Spleen (tissue), 11 donors: Measurements from ENCODE around the gene LNX2. TPM values are rescaled to one million over a fixed set of nuclear protein-coding genes. Genes with fewer than 3 reads are reported as not detected.

Source experiments
- DNase-seq: peaks from one replicate; pipeline ENCODE4 v3.0.0-alpha.2; 2020
- H3K27ac ChIP-seq, 8 donors: fragments of 200-600 bp; sonication (generic) in 7 of 8; 1 replicate in 4 of 8; 2 replicates in 4 of 8; pipeline versions ENCODE4 v1.5.0 to v1.8.0; 2016 to 2021; ENCODE audit warnings: inconsistent platforms in 4 of 8, mild to moderate bottlenecking in 4 of 8, moderate library complexity in 1 of 8
- H3K27me3 ChIP-seq, 7 donors: fragments of 200-600 bp; sonication (generic) in 6 of 7; replicated peaks in 1 of 7; 1 replicate in 4 of 7; 2 replicates in 3 of 7; pipeline versions ENCODE4 v1.5.0 to v1.8.0; 2016 to 2021; ENCODE audit warnings: inconsistent platforms in 3 of 7, mild to moderate bottlenecking in 1 of 7
- H3K36me3 ChIP-seq, 6 donors: fragments of 200-600 bp; sonication (generic) in 5 of 6; 1 replicate in 4 of 6; 2 replicates in 2 of 6; pipeline versions ENCODE4 v1.5.0 to v1.8.0; 2016 to 2021; ENCODE audit warnings: inconsistent platforms in 2 of 6
- H3K4me1 ChIP-seq, 6 donors: fragments of 200-600 bp; sonication (generic) in 5 of 6; 1 replicate in 3 of 6; 2 replicates in 3 of 6; pipeline versions ENCODE4 v1.5.0 to v1.8.0; 2016 to 2021; ENCODE audit warnings: inconsistent platforms in 3 of 6
- H3K4me3 ChIP-seq, 8 donors: fragments of 200-600 bp; sonication (generic) in 7 of 8; 1 replicate in 4 of 8; 2 replicates in 4 of 8; pipeline versions ENCODE4 v1.5.0 to v1.8.0; 2016 to 2021; ENCODE audit warnings: inconsistent platforms in 4 of 8, mild to moderate bottlenecking in 4 of 8, moderate library complexity in 2 of 8
- H3K9me3 ChIP-seq, 8 donors: fragments of 200-600 bp; sonication (generic) in 7 of 8; 1 replicate in 4 of 8; 2 replicates in 4 of 8; pipeline versions ENCODE4 v1.5.0 to v1.8.0; 2016 to 2021; ENCODE audit warnings: inconsistent platforms in 4 of 8
- CTCF ChIP-seq, 11 experiments: fragments of 200-600 bp in 7 of 11; fragments of 450-650 bp in 4 of 11; sonication (generic) in 4 of 11; IDR thresholded peaks in 8 of 11; conservative IDR thresholded peaks in 3 of 11; 1 replicate in 7 of 11; 2 replicates in 4 of 11; pipeline versions ENCODE4 v1.4.0 to v1.8.0; 2016 to 2021; ENCODE audit warnings: antibody characterized with exemption in 11 of 11, inconsistent platforms in 4 of 11, mild to moderate bottlenecking in 1 of 11
- POLR2A ChIP-seq, 3 donors: fragments of 450-650 bp; IDR thresholded peaks; one replicate each; pipeline ENCODE4 v1.5.1; 2017; ENCODE audit warnings: antibody characterized with exemption in 3 of 3, mild to moderate bottlenecking in 1 of 3
- POLR2AphosphoS5 ChIP-seq, 3 donors: sonication (generic); formaldehyde crosslinking; IDR thresholded peaks; one replicate each; pipeline ENCODE4 v1.5.1; 2017; ENCODE audit warnings: antibody characterized with exemption in 3 of 3
- WGBS, 5 donors: extraction: QIAGEN DNeasy Blood & Tissue Kit in 3 of 5; methylation state at CpG; one replicate each; pipeline versions ENCODE4 v1.1.5 to v1.1.7; 2013 to 2018; 5-methylcytosine and 5-hydroxymethylcytosine counted together
- intact Hi-C: fragments of 100-400 bp; cut with DNase I; formaldehyde crosslinking; loops from one replicate; pipeline ENCODE4 v1.15.0; 2023; ENCODE audit warnings: low total_unique reads
- polyA plus RNA-seq, 3 donors: library from polyadenylated mRNA; stranded (reverse); fragments of 200-250 nt; gene quantifications; one replicate each; pipeline ENCODE4 v1.2.1, GENCODE V29; 2013
- total RNA-seq, 7 donors: library from RNA; depleted of rRNA in 3 of 7; stranded (reverse); fragments of >200 nt in 3 of 7; fragmentation: NEBNext Ultra II Directional in 4 of 7; extraction: Animal tissue kit (Norgen Biotek cat#: 25700) in 4 of 7; gene quantifications; one replicate each; pipeline versions ENCODE4 v1.1.0 to v1.2.1, GENCODE V29; 2016 to 2021
- donor health status: healthy with polysubstance abuse.
- donor health status: DM: no; HTN: no; CAD: no; lungs with moderate emphysema.
- donor health status: DM: no; HTN: no; CAD: no.
- donor health status: Bipolar disorder and iron deficiency.
- donor health status: healthy.
- donor health status: DM: no; HTN: no; CAD: no.
- donor health status: DM: yes; HTN: yes; CAD: no.

Gene LNX2
- total and polyA plus RNA-seq, 10 donors = 1.8 to 8.8 (median 6.7) TPM

- TF ChIP-seq POLR2A (IDR thresholded peaks at IDR 0.05) = no peak
- no peak for TF ChIP-seq CTCF (IDR thresholded peaks at IDR 0.05 in 8 of 11, conservative IDR thresholded peaks at IDR 0.05 in 3 of 11)
- TF ChIP-seq POLR2AphosphoS5 (IDR thresholded peaks at IDR 0.05) = no peak
- WGBS, 5 donors = 62 to 81% (median 74%) methylated on average over 3 of the region's 3 CpGs
These were observed 45.0 kb upstream of the LNX2 start for GRCh38 chr13:27665333-27665732.

GRCh38 chr13:27663947-27664346 is 43.6 kb upstream of the LNX2 start:
- 94 to 95% (median 94%) methylated on average over 8 of the region's 8 CpGs for WGBS, 5 donors
- no peaks in the 10 kb centered on the region for H3K9me3 ChIP-seq
- no peak overlapping the region for H3K27ac ChIP-seq
- intact Hi-C loops = no loop called here
- peaks cover 0 to 51% (median 13%) of the 10 kb centered on the region in 6 donors for H3K36me3 ChIP-seq
- TF ChIP-seq CTCF (IDR thresholded peaks at IDR 0.05 in 8 of 11, conservative IDR thresholded peaks at IDR 0.05 in 3 of 11) (no peak), POLR2A (IDR thresholded peaks at IDR 0.05) (no peak), POLR2AphosphoS5 (IDR thresholded peaks at IDR 0.05) (no peak)
- no peak overlapping the region for H3K4me3 ChIP-seq
- no peak for DNase-seq
- H3K27me3 ChIP-seq = no peaks in the 10 kb centered on the region
- no peaks in the 10 kb centered on the region for H3K4me1 ChIP-seq

More at GRCh38 chr13:27665333-27665732, 45.0 kb upstream of the LNX2 start:
- no peak for DNase-seq
- Histone ChIP-seq H3K36me3 (peaks cover 0 to 41% (median 7%) of the 10 kb centered on the region in 6 donors), H3K9me3 (no peaks in the 10 kb centered on the region), H3K27me3 (no peaks in the 10 kb centered on the region), H3K4me3 (no peak overlapping the region), H3K4me1 (no peaks in the 10 kb centered on the region), H3K27ac (no peak overlapping the region)
- intact Hi-C loops = no loop called here

- intact Hi-C loops = no loop called here
- peaks cover 0 to 54% (median 13%) of the 10 kb centered on the region in 6 donors for H3K36me3 ChIP-seq
- no peak overlapping the region for H3K4me3 ChIP-seq
- H3K27ac ChIP-seq = no peak overlapping the region
- H3K9me3 ChIP-seq = no peaks in the 10 kb centered on the region
- no peaks in the 10 kb centered on the region for H3K4me1 ChIP-seq
- no peaks in the 10 kb centered on the region for H3K27me3 ChIP-seq
- 92 to 99% (median 97%) methylated on average over 2 of the region's 2 CpGs for WGBS, 5 donors
- DNase-seq = no peak
- TF ChIP-seq POLR2A (IDR thresholded peaks at IDR 0.05) = no peak
- TF ChIP-seq POLR2AphosphoS5 (IDR thresholded peaks at IDR 0.05) = no peak
- no peak for TF ChIP-seq CTCF (IDR thresholded peaks at IDR 0.05 in 8 of 11, conservative IDR thresholded peaks at IDR 0.05 in 3 of 11)
These were observed 42.6 kb upstream of the LNX2 start for GRCh38 chr13:27662738-27663470.

- peaks cover 0 to 40% (median 11%) of the 10 kb centered on the region in 6 donors for H3K36me3 ChIP-seq
- no peak for DNase-seq
- no peak for TF ChIP-seq POLR2AphosphoS5 (IDR thresholded peaks at IDR 0.05)
- TF ChIP-seq POLR2A (IDR thresholded peaks at IDR 0.05) = no peak
- no peak for TF ChIP-seq CTCF (IDR thresholded peaks at IDR 0.05 in 8 of 11, conservative IDR thresholded peaks at IDR 0.05 in 3 of 11)
- H3K4me1 ChIP-seq = no peaks in the 10 kb centered on the region
- H3K27me3 ChIP-seq = no peaks in the 10 kb centered on the region
- no peaks in the 10 kb centered on the region for H3K9me3 ChIP-seq
- no peak overlapping the region for H3K4me3 ChIP-seq
- H3K27ac ChIP-seq = no peak overlapping the region
- intact Hi-C loops = no loop called here
These were observed 40.7 kb upstream of the LNX2 start for GRCh38 chr13:27661017-27661416.
